T follicular helper cell (primary cell): ENCODE results near the gene ZNF605.
A peak's percentile ranks its signal among the peaks of the same experiment; 100 is the strongest.
"Not testable (repeated sequence)": the region's sequence is repeated elsewhere in the genome, so short reads cannot be mapped to it uniquely, and the experiment has no call there.

ENCODE experiments used
- DNase-seq: peaks from one replicate; pipeline ENCODE4 v3.0.0-alpha.2; 2020; ENCODE audit warnings: low read depth

ZNF605 gene

GRCh38 chr12:132907216-132907615, 48.9 kb downstream of the ZNF605 start:
- DNase-seq: no peak

GRCh38 chr12:132904718-132905328, 51.3 kb downstream of the ZNF605 start:
- DNase-seq: peak; percentile 85

- no peak for DNase-seq
Observed at GRCh38 chr12:132899033-132899432, 57.1 kb downstream of the ZNF605 start.

- DNase-seq: no peak
Observed at GRCh38 chr12:132888852-132889251, 67.3 kb downstream of the ZNF605 start.

GRCh38 chr12:132887513-132888351, 68.4 kb downstream of the ZNF605 start, which contains the start of gene CHFR:
Gene CHFR, minus strand, starts transcription at chr12:132887605. Its CDS starts 277 bp downstream, at chr12:132887328.
- DNase-seq: peak; percentile 90

GRCh38 chr12:132886529-132887477, 69.3 kb downstream of the ZNF605 start:
- DNase-seq: no peak

- DNase-seq: no peak
Observed at GRCh38 chr12:132881818-132882217, 74.3 kb downstream of the ZNF605 start.

GRCh38 chr12:132874620-132875019, 81.5 kb downstream of the ZNF605 start:
- DNase-seq: not testable (repeated sequence)

- DNase-seq: no peak
Observed at GRCh38 chr12:132874175-132874574, 81.9 kb downstream of the ZNF605 start.

- no peak for DNase-seq
Observed at GRCh38 chr12:132873724-132874123, 82.4 kb downstream of the ZNF605 start.

GRCh38 chr12:132872975-132873421, 83.1 kb downstream of the ZNF605 start:
- no peak for DNase-seq

GRCh38 chr12:132872073-132872855, 83.8 kb downstream of the ZNF605 start:
- DNase-seq: no peak

- DNase-seq: no peak
Observed at GRCh38 chr12:132869551-132869950, 86.6 kb downstream of the ZNF605 start.
